HAP-1 (cell line): ENCODE data around the gene CPLX1.

Source experiments
- DNase-seq, 2 experiments: peaks; one replicate each; pipeline ENCODE4 v3.0.0-alpha.2; 2016 to 2020; ENCODE audit warnings: low spot score in 2 of 2
- H3K27me3 ChIP-seq: fragments of 250-450 bp; sonication (Bioruptor Pico); 2 replicates; pipeline ENCODE4 v1.5.1; 2020; ENCODE audit warnings: low read depth, mild to moderate bottlenecking, moderate library complexity
- H3K36me3 ChIP-seq: fragments of 250-450 bp; sonication (Bioruptor Pico); replicated peaks from 2 replicates; pipeline ENCODE4 v1.5.1; 2020; ENCODE audit warnings: mild to moderate bottlenecking
- H3K4me1 ChIP-seq: fragments of 250-450 bp; sonication (Bioruptor Pico); 2 replicates; pipeline ENCODE4 v1.5.1; 2020; ENCODE audit warnings: mild to moderate bottlenecking
- H3K4me3 ChIP-seq: fragments of 250-450 bp; sonication (Bioruptor Pico); 2 replicates; pipeline ENCODE4 v1.5.1; 2020; ENCODE audit warnings: mild to moderate bottlenecking, moderate library complexity
- H3K9me3 ChIP-seq: fragments of 250-450 bp; sonication (Bioruptor Pico); 2 replicates; pipeline ENCODE4 v1.5.1; 2020; ENCODE audit warnings: mild to moderate bottlenecking, moderate library complexity
- in situ Hi-C: fragments of 300-500 bp; cut with MboI; formaldehyde crosslinking; loops from 3 replicates; pipeline ENCODE4 v1.14.3; 2020; ENCODE audit warnings: low sequenced_read_pairs, inconsistent platforms, mixed read lengths

CPLX1 gene

GRCh38 chr4:771464-771863, 54.5 kb downstream of the CPLX1 start:
- DNase-seq = no peak
- Histone ChIP-seq H3K27me3 (no peaks in the 10 kb centered on the region; the same call in 1 of the 2 replicates), H3K36me3 (peaks cover 72% of the 10 kb centered on the region), H3K4me3 (no peak overlapping the region), H3K9me3 (no peaks in the 10 kb centered on the region), H3K4me1 (peaks cover 4% of the 10 kb centered on the region; the same call in 1 of the 2 replicates)
- in situ Hi-C loops = no loop called here

DNA sequence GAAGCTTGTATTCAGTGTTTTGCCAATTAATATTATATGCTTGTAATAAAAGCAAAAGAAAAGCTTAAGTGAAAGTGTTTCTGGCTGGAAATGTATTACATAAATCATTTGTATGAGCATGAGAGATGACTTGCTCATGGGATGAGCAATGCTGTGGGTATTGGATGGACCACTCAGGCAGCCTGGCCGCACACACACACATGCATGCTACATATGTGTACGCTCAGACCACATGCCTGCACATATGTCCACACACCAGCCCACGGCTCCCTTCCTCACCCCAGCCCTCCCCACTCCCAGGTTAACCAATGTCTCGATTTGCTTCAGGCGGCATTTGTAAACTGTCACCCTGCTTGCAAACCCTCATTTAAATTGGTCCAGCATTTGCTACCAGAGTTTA, 55.9 kb downstream of the CPLX1 start:
- H3K4me3 ChIP-seq = no peak overlapping the region
- no peaks in the 10 kb centered on the region for H3K9me3 ChIP-seq
- DNase-seq = no peak
- H3K36me3 ChIP-seq = peaks cover 68% of the 10 kb centered on the region
- no peaks in the 10 kb centered on the region; the same call in 1 of the 2 replicates for H3K27me3 ChIP-seq
- peaks cover 4% of the 10 kb centered on the region; the same call in 1 of the 2 replicates for H3K4me1 ChIP-seq
- in situ Hi-C loops = no loop called here

DNA sequence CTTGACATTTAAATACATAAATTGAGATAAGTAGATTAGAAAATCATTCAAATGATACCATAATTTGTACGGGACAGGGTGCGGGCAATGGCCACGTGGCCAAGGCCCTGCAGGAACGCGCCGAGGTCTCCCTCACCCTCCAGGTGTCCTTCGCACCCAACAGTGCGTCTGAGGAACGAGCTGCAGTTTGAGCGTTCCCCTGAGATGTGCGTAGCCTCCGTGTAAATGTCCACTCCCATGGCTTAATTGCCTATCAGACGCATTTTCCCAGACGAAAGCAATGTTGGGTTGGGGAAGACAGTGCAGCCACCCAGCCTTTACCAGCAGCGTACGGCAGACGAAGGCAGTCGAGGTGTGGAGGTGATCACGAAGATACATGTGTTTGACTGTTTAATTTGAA, 56.4 kb downstream of the CPLX1 start:
- H3K27me3 ChIP-seq = no peaks in the 10 kb centered on the region; the same call in 1 of the 2 replicates
- H3K36me3 ChIP-seq = peaks cover 71% of the 10 kb centered on the region
- no peak for DNase-seq
- H3K9me3 ChIP-seq = no peaks in the 10 kb centered on the region
- H3K4me1 ChIP-seq = peaks cover 4% of the 10 kb centered on the region; the same call in 1 of the 2 replicates
- in situ Hi-C loops = no loop called here
- no peak overlapping the region for H3K4me3 ChIP-seq

- Histone ChIP-seq H3K27me3 (no peaks in the 10 kb centered on the region; the same call in 1 of the 2 replicates), H3K4me1 (peaks cover 4% of the 10 kb centered on the region; the same call in 1 of the 2 replicates), H3K9me3 (no peaks in the 10 kb centered on the region), H3K4me3 (no peak overlapping the region), H3K36me3 (peaks cover 69% of the 10 kb centered on the region)
- in situ Hi-C loops = no loop called here
- no peak for DNase-seq
Measured at GRCh38 chr4:768995-769394, 56.9 kb downstream of the CPLX1 start.

- no peaks in the 10 kb centered on the region; the same call in 1 of the 2 replicates for H3K27me3 ChIP-seq
- in situ Hi-C loops = no loop called here
- peaks cover 4% of the 10 kb centered on the region; the same call in 1 of the 2 replicates for H3K4me1 ChIP-seq
- peaks cover 70% of the 10 kb centered on the region for H3K36me3 ChIP-seq
- no peak overlapping the region for H3K4me3 ChIP-seq
- no peaks in the 10 kb centered on the region for H3K9me3 ChIP-seq
- no peak for DNase-seq
Measured at GRCh38 chr4:768076-768475, 57.9 kb downstream of the CPLX1 start.

DNA sequence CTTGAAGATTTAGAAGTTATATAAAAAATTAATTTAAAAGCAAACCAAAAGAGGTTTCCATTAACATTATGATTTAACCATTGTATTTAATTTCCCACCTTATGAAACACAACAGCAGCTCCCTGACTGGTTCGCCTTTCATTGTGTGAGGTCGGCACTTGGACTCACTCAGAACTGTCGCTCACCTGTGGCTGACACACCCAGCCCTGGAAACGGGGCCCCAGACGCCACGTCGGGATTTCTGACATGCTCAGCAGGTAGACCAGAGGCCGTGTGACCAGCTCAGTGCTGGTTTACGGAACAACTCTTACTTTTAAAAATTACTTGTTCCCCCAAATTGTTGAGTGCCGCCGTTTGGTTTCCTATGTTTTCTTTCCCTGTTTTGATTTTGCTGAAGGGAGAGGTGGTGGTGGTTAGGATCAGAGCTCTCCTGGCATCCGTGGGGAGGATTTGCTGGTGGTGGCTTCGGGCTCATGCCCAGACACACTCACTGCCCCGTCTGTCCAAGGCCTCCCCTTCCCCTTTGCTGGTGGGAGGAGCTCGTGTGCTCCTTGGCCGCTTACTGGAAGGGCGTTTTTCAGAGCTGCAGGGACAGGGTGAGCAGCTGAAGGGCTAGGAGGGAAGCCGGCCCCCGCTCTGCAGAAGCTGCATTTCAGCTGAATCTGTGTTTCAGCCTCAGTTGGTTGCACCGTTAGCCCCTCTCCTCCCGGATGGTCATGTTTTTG, 59.2 kb downstream of the CPLX1 start:
- no peak for DNase-seq
- H3K4me1 ChIP-seq = peaks cover 4% of the 10 kb centered on the region; the same call in 1 of the 2 replicates
- no peak overlapping the region for H3K4me3 ChIP-seq
- no peaks in the 10 kb centered on the region; the same call in 1 of the 2 replicates for H3K27me3 ChIP-seq
- no peaks in the 10 kb centered on the region for H3K9me3 ChIP-seq
- peaks cover 75% of the 10 kb centered on the region for H3K36me3 ChIP-seq
- in situ Hi-C loops = no loop called here

DNA sequence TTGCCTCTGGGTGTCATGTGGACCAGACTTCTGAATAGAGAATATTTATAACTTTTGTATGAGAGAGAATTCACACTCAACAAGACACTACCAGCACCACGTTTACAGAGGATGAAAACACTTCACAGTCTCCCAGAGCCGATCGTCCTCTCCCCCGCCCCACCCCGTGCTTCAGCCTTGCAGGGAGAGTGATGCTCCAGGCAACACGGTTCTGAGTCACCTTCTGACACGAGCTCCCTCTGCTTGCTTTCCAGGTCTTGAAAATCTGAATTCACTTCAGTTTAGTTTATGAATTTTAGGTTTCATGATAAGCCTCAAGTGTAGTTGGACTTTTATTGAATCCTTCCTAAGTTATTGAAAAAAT, 59.8 kb downstream of the CPLX1 start:
- H3K36me3 ChIP-seq = peaks cover 77% of the 10 kb centered on the region
- no peak for DNase-seq

DNA sequence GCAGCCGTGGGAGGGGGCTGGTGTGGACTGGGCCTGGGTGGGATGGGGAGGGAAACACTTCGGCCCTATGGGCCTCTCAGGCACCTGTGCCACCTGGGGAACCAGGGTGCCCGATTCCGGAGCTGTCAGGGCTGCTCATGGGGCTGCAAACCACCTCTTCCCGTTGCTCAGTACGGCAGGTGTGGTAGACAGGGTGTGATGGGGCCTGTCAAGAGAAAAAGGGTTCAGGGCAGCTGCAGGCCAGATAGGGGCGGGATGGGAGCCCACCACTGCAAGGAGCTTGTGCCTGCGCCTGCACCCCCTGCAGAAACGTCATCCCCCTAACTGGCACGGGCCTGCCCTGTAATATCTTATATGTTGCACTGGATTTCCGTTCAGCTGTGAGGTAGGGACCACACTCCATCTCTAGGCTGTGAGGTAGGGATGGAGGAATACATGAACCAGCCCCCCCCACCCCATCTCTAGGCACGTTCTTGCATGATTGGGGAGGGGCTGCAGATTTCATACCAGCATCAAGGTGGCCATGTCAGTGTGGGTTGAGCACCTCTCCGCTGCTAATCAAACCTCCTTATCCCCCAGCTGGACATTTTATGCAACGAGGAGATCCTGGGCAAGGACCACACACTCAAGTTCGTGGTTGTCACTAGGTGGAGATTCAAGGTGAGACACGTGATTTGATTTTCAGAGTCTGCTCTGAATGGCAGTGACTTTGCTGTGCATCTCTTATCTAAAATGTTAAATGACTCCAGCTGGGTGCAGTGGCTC, 61.3 kb downstream of the CPLX1 start:
- in situ Hi-C loops = no loop called here
- no peak overlapping the region for H3K4me3 ChIP-seq
- H3K36me3 ChIP-seq = peaks cover 77% of the 10 kb centered on the region
- no peaks in the 10 kb centered on the region; the same call in 1 of the 2 replicates for H3K27me3 ChIP-seq
- no peak for DNase-seq
- peaks cover 4% of the 10 kb centered on the region; the same call in 1 of the 2 replicates for H3K4me1 ChIP-seq
- H3K9me3 ChIP-seq = no peaks in the 10 kb centered on the region

More for the DNA sequence above, 59.8 kb downstream of the CPLX1 start:
- H3K4me1 ChIP-seq = peaks cover 4% of the 10 kb centered on the region; the same call in 1 of the 2 replicates
- no peaks in the 10 kb centered on the region; the same call in 1 of the 2 replicates for H3K27me3 ChIP-seq
- no peak overlapping the region for H3K4me3 ChIP-seq
- no peaks in the 10 kb centered on the region for H3K9me3 ChIP-seq
- in situ Hi-C loops = no loop called here

GRCh38 chr4:763922-764321, 62.0 kb downstream of the CPLX1 start:
- H3K9me3 ChIP-seq = no peaks in the 10 kb centered on the region
- peaks cover 3% of the 10 kb centered on the region; the same call in 1 of the 2 replicates for H3K4me1 ChIP-seq
- DNase-seq = no peak
- no peak overlapping the region for H3K4me3 ChIP-seq
- no peaks in the 10 kb centered on the region; the same call in 1 of the 2 replicates for H3K27me3 ChIP-seq
- peaks cover 71% of the 10 kb centered on the region for H3K36me3 ChIP-seq
- in situ Hi-C loops = no loop called here

- H3K4me3 ChIP-seq = no peak overlapping the region
- in situ Hi-C loops = no loop called here
- H3K36me3 ChIP-seq = peaks cover 66% of the 10 kb centered on the region
- no peaks in the 10 kb centered on the region for H3K9me3 ChIP-seq
- no peaks in the 10 kb centered on the region; the same call in 1 of the 2 replicates for H3K27me3 ChIP-seq
- no peak for DNase-seq
- H3K4me1 ChIP-seq = no peaks in the 10 kb centered on the region
Measured at GRCh38 chr4:763191-763810, 62.6 kb downstream of the CPLX1 start.

GRCh38 chr4:762211-763190, 63.4 kb downstream of the CPLX1 start:
- no peaks in the 10 kb centered on the region for H3K4me1 ChIP-seq
- peak in 1 of 2 experiments; percentile 38 for DNase-seq
- in situ Hi-C loops = no loop called here
- no peak overlapping the region for H3K4me3 ChIP-seq
- H3K9me3 ChIP-seq = no peaks in the 10 kb centered on the region
- H3K36me3 ChIP-seq = peaks cover 63% of the 10 kb centered on the region
- no peaks in the 10 kb centered on the region; the same call in 1 of the 2 replicates for H3K27me3 ChIP-seq

GRCh38 chr4:761739-762138, 64.2 kb downstream of the CPLX1 start:
- no peaks in the 10 kb centered on the region for H3K9me3 ChIP-seq
- H3K4me3 ChIP-seq = no peak overlapping the region
- in situ Hi-C loops = no loop called here
- DNase-seq = no peak
- H3K27me3 ChIP-seq = no peaks in the 10 kb centered on the region
- H3K4me1 ChIP-seq = no peaks in the 10 kb centered on the region
- peaks cover 62% of the 10 kb centered on the region for H3K36me3 ChIP-seq

DNA sequence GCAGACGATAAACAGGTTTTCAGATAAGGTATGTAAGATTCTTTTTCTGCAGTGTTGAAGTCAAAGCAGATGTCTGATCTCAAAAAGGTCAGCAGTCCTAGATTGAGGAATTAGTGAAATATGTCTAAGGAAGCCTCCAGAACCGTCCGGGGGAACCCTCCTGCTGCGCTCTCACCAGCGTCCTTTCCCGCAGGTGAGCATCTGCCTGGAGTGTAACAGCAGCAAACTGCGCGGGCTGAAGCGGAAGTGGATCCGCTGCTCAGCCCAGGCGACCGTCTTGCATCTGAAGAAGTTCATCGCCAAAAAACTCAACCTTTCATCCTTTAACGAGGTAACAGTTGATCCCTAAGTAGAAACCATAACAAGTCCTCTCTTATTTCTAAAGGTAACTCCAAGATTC, 64.8 kb downstream of the CPLX1 start:
- in situ Hi-C loops = no loop called here
- peaks cover 58% of the 10 kb centered on the region for H3K36me3 ChIP-seq
- H3K4me1 ChIP-seq = no peaks in the 10 kb centered on the region
- no peaks in the 10 kb centered on the region for H3K27me3 ChIP-seq
- no peak for DNase-seq
- H3K9me3 ChIP-seq = no peaks in the 10 kb centered on the region
- no peak overlapping the region for H3K4me3 ChIP-seq
